HG03108 (cell line): Measurements from ENCODE around the gene PSMB11.
"Not testable (repeated sequence)": the region's sequence is repeated elsewhere in the genome, so short reads cannot be mapped to it uniquely, and the experiment has no call there.

Experiments used
- ATAC-seq: cut with Tn5 transposase; IDR thresholded peaks from one replicate; pipeline ENCODE4 v1.9.1; 2021; ENCODE audit warnings: moderate library complexity; ENCODE audit not compliant: unreplicated experiment

The PSMB11 gene, protein sequence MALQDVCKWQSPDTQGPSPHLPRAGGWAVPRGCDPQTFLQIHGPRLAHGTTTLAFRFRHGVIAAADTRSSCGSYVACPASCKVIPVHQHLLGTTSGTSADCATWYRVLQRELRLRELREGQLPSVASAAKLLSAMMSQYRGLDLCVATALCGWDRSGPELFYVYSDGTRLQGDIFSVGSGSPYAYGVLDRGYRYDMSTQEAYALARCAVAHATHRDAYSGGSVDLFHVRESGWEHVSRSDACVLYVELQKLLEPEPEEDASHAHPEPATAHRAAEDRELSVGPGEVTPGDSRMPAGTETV

DNA sequence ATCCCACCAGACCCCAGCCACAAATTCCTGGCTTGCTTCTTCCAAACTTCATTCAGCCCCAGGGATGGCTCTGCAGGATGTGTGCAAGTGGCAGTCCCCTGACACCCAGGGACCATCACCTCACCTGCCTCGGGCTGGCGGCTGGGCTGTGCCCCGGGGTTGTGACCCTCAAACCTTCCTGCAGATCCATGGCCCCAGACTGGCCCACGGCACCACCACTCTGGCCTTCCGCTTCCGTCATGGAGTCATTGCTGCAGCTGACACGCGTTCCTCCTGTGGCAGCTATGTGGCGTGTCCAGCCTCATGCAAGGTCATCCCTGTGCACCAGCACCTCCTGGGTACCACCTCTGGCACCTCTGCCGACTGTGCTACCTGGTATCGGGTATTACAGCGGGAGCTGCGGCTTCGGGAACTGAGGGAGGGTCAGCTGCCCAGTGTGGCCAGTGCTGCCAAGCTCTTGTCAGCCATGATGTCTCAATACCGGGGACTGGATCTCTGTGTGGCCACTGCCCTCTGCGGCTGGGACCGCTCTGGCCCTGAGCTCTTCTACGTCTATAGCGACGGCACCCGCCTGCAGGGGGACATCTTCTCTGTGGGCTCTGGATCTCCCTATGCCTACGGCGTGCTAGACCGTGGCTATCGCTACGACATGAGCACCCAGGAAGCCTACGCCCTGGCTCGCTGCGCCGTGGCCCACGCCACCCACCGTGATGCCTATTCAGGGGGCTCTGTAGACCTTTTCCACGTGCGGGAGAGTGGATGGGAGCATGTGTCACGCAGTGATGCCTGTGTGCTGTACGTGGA lies at the start of gene PSMB11:
Gene PSMB11, plus strand, starts transcription at position 51 of the 804 bp plus-strand sequence. Its CDS starts 14 bp downstream, at position 65.
- no peak for ATAC-seq

DNA sequence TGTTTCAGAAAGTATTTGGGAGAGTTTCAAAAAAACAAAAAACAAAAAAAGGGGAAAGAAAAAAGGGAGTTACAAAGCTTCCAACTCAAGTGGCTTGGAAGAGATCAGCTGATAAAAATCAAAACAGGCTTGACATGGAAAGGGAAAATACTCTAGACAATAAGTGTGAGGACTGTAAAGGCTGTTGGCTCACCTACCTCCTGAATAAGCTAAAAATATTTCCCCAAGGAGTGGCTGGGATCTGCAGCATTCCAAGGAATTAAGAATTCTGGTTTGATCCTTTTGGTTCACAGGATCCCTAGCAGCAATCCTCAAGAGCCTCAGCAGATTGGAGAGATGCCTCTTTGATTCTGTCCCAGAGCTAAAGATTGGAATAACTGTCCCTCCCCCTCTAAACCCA lies 48.5 kb upstream of the PSMB11 start:
- ATAC-seq = no peak

DNA sequence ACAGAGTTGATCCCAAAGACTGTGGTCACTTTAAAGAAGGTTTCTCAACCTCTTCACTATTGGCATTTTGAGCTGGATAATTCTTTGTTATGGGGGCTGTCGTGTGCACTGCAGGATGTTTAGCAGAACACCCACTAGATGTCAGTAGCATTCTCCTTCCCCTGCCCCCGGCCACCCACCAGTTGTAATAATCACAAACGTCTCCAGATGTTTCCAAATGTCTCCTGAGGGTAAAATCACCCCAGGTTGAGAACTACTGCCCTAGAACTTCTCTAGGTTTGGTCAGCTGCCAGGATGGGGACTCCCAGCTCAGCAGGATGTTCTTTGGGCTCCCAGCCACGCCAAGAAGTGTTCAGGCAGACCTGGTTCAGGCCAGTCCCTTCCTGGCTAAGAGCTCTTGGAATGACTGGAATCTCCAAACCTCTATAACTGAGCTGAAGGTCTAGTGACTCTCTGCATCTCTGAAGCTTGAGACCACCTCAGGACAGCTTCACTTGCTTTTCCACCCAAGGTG lies 47.2 kb upstream of the PSMB11 start:
- no peak for ATAC-seq

DNA sequence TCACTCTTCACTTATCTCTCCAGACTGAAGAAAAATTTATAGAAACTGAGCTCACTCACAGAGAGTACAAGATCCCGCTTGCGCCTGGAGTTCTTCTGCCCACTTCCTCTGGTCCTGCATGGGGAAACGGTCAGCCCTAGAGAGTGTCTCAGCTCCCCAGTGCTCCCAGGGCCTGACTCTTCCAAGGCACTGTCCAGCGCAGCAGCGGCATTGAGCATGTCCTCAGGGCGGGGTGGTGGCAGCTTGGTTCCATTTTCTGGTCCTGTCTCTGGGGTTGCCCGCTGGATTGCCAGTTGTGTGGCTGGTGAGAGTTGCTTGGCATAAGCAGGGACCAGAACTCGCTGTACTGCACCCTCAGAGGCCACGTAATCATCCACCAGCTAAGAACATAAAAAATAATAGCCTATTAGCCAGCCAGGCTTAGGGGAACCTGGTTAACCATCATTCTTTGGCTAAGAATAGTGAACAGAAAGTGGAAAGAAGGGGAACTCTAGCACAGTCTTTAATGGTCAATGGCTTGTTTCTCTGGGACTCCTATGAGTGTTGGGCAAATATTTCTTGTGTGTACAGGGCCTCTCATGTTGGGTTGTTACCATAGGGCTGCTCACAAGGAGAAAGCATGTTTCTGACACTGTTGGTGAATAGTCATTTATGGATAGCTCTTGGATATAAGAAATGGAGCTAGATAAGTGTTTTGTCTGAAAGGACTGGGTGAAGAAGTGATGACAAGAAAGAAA lies 46.0 kb upstream of the PSMB11 start:
- ATAC-seq = no peak

DNA sequence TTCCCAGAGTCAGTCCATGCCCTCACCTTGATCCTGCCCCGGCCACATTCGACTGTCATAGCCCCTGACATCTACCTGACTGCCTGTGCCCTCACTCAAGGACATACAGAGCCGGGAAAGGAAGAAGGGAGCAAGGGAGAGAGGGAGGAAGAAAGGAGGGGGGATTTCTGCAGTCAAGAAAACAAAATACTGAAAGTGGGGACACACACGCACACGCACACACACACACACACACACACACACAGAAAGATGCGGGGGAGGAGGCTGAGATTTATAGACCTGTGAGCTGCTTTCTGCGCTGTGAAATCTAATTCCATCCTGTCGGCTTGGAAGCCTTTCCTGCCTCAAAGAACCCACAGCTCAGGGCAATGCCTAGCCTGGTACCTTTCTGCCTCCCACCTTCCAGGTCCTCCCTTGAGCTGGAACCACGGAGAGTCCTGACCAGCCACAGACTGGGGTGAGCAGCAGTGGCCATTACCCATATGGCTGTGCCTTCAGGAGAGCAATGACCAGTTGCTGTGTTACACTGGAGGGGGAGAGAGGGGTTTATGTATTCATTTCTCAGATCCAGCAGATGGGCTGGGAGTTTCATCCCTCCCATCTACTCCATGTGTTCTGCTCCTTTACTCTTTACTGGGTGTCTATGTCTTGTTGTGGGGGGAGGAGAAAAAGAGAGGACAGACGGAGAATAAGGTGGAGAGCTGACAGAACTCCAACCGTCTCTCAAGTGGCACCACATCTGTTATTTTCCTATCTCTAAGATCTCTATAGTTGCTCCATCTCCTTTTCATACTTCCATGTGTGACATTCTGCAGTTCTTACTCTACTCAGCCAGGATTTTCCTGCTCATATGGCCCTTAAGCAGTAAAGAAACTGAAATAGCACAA lies 45.0 kb upstream of the PSMB11 start:
- no peak for ATAC-seq

DNA sequence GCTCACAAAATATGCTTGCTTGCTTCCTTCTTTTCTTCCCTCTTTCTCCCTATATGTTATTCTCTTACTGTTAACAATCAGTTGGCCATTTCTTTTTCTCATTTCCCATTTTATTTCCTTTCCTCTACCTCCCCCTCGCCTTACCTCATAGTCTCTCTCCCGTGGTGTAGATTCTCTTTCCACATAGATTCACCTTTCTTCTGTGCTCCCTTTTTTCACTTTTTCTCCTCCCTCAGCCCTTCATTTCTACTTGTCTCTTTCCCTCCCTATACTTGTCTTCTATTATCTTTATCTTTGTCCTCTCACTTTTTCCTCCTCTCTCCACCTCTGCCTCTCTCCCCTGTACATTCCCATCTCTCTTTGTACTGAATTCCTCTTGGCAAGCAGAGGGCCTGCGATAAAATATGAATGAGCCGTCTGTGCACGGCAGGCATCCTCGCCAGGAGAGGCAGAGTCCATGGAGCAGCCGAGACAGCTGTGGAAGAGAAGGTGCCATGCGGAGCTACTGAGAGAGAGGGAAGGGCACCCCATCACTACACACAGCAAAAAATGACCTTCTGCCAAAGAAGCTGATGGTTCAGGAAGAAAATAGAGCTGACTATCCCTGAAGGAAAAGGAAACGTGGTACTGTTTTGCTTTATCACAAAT lies 44.2 kb upstream of the PSMB11 start:
- no peak for ATAC-seq

DNA sequence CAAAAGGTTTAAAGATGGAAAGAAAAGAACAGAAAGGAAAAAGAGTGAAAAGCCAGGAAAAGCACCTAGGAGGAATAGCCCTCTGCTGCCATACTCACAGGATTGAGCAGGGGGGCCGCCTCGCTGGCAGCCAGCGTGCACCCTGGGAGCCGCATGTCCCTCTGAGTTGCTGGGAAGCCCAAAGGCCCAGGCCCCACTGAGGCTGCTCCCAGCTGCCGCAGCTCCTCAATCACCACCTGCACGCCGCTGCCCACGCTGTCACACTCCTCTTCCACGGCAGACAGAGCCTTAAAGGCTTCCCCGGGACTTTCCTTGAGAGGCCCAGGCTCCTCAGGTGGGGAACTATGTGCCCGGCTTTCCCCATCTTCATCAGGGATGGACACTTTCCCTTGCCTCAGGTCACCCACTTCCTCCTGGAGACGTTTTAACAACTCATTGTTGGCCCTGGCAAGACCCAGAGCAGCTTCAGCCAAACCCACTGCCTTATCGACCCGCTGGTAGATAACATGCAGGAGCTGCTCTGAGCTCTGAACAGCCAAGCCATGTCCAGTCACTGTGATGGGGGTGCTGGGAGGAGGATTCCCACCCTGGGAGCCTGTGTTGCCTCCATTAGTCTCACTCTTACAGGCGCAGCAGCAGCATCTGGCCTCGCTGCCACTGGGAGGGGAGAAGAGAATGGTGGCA lies 43.5 kb upstream of the PSMB11 start:
- ATAC-seq = no peak

DNA sequence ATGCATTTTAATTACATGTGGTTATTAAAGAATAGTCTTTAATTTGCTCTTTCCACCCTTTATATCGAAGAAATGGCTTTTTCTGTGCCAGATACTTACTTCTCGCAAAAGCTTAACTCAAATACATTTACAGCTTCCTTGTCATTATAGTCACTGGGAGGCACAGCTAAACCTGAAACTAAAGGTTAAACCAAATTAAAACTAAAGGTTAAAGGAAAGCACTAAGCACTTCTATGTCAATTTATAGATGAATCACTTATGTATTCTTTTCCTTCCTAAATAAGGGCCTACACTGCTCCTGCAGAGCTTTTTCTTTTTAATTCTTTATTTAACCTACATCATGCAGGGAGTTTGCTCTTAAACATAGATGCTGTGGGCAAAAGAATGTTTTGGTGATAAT lies 41.2 kb upstream of the PSMB11 start:
- no peak for ATAC-seq

DNA sequence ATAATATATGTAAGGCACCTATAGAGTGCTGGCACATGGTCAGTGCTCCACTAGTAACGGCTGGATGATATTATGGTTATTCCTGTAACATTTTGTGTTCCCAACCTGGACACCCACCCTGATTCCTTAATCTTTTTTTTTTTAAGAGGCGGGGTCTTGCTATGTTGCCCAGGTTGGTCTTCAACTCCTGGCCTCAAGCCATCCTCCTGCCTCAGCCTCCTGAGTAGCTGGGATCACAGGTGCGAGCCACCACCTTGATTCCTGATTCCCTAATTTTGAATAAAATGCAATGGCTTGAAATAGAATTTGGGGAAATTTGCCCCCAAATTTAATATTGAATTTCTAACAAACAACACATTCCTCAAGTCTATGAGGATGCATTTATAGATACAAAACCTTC lies 39.4 kb upstream of the PSMB11 start:
- ATAC-seq = no peak

DNA sequence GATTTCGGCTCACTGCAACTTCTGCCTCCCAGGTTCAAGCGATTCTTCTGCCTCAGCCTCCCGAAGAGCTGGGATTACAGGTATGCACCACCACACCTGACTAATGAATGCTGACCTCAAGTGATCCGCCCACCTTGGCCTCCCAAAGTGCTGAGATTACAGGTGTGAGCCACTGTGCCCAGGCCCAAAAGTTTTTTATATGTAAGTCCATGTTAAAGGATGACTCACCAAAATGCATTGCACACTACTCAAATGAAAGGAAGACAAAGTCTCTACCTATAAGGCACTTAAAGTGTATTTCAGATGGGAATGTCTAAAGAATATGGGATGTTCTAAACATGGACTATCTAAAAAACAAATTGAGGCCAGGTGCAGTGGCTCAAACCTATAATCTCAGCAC lies 37.7 kb upstream of the PSMB11 start:
- not testable (repeated sequence) for ATAC-seq

DNA sequence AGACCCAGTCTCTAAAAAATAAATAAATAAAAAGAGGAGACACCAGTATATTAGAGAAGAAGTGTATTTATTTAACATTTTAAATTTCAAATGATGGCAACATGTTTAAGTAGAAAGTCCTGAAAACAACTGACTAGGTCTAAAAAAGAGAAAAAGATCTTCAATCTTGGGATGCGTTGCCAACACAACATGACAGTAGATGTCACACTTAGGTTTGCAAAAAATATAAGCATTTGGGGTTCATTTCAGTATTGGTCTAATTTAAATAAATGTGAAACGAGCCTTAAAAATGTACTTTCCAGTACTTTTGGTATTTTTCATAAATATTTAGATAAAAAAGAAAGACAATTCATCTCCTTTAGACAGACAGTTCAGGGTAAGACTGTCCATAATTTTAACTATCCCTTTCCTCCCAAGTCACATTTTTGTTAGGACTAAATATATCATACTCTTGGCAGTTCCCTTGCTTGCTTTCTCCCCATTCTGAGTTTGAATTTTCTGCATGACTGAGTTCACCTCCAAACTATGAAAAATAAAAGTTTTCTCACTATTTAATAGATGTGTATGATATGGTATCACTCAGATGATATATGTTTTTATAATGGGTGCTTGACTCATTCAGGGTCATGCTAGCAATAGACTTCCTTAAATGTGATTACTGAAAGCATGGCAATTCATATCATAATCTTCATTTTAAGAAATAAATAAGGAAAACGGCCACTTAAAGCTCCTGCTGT lies 36.4 kb upstream of the PSMB11 start:
- ATAC-seq = no peak

DNA sequence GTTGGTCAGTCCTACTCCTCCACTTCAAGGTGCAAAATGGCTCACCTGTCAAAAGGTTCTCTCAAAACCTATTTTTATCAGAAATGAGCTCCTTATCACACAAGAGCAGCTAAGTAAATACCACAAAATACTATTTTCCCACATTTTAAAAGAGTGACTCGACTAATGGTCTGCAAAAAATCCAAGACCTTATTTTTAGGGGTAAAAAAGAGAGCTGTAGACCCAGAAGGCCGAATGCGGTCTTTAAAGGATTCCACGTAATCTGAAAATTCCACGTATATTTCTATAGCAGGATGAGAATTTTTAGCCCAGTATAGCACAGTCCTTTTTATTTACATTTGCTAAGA lies 35.9 kb upstream of the PSMB11 start:
- no peak for ATAC-seq

DNA sequence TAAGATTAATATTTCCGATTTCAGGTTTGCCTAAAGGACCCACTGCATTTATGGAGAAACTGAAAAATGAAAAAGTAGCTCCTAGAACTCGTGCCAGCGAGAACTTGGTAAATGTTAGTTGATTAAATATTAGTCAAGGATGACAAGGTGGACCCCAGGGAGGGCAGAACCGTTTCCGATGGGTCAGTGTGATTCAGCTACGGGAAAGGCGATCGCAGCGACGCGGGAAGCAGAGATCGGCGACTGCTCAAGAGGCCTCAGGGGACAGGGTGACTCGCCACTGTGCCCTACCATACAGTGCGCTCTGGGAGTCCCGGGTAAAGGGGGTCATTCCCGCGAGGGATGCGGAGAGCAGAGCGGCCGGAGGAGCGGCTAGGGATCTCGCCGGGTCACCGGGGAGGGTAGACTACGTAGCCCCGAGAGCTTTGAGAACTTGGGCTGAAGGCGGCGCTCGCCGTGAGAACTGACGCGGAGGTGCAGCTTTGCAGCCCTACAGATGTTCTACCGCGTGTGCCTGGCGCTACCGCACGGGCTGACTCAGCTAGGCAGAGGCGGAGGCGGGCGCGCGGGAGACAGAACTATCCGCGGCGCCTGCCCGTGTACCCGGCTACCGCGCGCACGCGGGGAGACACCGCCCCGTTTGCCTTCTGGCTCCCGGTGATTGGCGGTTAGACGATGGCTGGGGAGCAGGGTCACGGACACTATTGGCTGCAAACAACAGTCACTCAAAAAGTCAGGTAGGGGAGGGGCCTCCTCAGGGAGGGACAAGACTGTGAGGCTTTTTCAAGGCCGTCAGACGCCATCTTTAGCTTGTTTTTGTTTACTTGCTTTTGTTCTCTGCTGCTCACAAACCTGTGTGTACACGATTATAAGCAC lies 35.2 kb upstream of the PSMB11 start:
- peak; percentile 95 for ATAC-seq

DNA sequence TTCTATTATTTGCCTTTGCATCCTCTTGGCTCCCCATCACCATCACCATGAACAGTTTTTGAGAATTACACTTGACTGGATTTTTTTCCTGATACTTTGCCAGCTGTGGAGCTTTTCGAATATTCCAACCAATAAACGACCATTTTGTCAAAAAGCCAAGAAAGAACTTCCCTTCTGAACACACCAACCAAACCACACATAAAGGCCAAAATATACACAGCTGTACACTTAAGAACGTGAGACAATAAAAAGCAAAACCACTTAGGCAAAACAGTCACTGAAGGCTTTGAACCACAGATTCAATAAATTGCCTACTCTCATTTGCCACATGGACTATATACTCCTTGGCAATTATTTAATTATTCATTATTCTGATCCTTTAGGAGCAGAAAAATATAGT lies 33.2 kb upstream of the PSMB11 start:
- ATAC-seq = no peak

DNA sequence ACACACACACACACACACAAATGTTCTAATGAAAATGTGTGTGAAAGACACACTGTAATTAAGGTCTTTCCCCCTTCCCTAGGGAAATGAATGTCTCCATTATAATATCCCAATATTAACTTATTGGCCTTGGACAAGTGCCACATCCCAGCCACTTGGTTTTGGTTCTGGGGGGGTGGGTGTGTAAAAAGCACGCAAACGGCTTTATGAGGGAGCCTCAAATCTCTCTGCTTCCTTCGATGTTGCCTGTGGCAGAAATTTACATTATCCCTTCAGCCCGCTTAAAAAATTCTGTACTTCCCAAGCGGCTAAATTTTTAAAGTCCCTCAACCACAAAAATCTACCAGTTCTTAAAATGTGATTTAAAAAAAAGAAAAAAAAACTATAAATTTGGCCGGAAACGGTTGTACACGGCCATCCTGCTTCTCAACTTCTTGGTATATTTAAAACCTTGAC lies 32.5 kb upstream of the PSMB11 start:
- no peak for ATAC-seq

DNA sequence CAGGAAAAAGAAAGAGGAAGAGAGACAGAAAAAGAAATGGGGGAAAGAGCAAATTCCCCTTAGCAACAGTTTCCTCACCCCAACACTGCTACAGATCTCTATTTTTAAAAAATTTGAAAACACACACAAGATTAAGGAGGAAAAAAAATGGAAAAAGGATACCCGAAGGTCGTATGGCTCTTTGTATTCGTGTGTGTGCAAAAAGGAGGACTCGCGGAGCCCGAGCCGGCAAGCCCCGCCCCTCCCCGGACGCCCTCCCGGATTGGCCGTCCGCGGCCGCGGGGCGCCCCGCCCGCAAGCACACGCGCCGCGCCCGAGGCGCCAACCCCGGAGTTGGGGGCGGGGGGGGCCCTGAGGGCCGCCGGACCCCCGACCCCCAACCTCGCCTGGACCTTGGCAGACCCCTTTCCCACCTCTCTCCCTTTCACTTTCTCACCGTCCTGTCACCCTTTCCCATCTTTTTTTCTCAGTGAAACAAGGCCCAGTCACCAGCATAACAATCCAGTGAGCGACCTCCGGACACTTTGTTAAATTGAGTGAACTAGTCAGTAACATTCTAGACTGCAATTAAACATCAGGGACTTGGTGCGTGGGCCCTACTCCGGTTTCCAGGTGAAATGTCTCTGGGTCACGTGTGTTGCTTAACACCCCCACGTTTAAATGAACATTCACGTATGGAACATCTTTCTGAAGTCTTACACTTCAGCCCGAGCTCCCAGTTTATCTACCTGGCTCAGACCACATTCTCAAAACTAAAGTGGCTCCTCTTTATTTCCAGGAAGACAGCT lies 31.9 kb upstream of the PSMB11 start, which contains the start of gene C14orf93:
Gene C14orf93, minus strand, starts transcription at position 205 of the 788 bp plus-strand sequence. CDS start 11,120 bp downstream, outside the sequence.
- ATAC-seq = no peak
